Measurements from ENCODE around the gene MRPL24. TPM values are rescaled to one million over a fixed set of nuclear protein-coding genes. Genes with fewer than 3 reads are reported as not detected.

MRPL24 gene
- total and polyA plus RNA-seq, 2 of the 13 experiments (the other 11 are each of a cell fraction or from before 2014, with no cell fraction given) = 38.1 to 42.9 TPM

DNA sequence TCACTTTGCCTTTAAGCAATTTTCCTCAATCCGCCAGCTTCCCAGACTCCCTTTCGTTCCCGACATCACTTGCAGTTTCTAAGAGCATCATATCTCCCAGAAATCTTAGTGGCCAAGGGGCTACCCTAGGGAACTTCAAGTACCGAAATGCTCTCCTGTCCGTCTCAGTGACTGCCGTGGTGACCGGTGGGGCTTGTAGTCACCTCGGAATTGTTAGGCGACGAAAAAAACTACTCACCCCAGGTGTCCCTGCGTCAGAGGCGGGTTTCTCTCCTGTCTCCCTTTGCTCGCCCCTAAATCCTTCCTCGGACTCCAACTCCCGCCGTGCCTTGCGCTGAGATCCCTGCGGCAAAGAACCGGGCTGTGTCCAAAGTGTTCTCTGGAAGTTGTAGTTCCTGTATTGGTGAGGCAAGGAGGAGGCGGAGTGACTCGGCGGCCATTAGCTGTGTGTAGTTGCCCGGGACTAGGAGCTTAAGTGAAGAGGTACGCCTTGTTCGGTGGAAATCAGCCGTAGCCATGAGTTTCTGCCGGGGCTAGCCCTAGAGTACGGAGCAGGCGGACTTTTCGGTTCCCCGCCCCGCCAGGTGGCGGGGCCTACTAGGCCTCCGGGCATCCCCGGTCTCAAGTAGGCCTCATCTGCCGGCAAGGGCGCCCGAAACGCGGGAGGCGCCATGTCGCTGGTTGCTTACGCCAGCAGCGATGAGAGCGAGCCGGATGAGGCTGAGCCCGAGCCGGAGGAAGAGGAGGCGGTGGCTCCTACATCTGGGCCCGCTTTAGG lies 26.4 kb upstream of the MRPL24 start, which contains the start of gene PRCC (continued):
- TF ChIP-seq, protein P1, sequence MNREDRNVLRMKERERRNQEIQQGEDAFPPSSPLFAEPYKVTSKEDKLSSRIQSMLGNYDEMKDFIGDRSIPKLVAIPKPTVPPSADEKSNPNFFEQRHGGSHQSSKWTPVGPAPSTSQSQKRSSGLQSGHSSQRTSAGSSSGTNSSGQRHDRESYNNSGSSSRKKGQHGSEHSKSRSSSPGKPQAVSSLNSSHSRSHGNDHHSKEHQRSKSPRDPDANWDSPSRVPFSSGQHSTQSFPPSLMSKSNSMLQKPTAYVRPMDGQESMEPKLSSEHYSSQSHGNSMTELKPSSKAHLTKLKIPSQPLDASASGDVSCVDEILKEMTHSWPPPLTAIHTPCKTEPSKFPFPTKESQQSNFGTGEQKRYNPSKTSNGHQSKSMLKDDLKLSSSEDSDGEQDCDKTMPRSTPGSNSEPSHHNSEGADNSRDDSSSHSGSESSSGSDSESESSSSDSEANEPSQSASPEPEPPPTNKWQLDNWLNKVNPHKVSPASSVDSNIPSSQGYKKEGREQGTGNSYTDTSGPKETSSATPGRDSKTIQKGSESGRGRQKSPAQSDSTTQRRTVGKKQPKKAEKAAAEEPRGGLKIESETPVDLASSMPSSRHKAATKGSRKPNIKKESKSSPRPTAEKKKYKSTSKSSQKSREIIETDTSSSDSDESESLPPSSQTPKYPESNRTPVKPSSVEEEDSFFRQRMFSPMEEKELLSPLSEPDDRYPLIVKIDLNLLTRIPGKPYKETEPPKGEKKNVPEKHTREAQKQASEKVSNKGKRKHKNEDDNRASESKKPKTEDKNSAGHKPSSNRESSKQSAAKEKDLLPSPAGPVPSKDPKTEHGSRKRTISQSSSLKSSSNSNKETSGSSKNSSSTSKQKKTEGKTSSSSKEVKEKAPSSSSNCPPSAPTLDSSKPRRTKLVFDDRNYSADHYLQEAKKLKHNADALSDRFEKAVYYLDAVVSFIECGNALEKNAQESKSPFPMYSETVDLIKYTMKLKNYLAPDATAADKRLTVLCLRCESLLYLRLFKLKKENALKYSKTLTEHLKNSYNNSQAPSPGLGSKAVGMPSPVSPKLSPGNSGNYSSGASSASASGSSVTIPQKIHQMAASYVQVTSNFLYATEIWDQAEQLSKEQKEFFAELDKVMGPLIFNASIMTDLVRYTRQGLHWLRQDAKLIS (CRISPR knock-in tag; IDR thresholded peaks at IDR 0.05) = no peak
- no peak for TF ChIP-seq ZBTB20 (CRISPR knock-in tag; IDR thresholded peaks at IDR 0.05; ENCODE audit: borderline replicate concordance, low read depth)
- TF ChIP-seq, protein P2, sequence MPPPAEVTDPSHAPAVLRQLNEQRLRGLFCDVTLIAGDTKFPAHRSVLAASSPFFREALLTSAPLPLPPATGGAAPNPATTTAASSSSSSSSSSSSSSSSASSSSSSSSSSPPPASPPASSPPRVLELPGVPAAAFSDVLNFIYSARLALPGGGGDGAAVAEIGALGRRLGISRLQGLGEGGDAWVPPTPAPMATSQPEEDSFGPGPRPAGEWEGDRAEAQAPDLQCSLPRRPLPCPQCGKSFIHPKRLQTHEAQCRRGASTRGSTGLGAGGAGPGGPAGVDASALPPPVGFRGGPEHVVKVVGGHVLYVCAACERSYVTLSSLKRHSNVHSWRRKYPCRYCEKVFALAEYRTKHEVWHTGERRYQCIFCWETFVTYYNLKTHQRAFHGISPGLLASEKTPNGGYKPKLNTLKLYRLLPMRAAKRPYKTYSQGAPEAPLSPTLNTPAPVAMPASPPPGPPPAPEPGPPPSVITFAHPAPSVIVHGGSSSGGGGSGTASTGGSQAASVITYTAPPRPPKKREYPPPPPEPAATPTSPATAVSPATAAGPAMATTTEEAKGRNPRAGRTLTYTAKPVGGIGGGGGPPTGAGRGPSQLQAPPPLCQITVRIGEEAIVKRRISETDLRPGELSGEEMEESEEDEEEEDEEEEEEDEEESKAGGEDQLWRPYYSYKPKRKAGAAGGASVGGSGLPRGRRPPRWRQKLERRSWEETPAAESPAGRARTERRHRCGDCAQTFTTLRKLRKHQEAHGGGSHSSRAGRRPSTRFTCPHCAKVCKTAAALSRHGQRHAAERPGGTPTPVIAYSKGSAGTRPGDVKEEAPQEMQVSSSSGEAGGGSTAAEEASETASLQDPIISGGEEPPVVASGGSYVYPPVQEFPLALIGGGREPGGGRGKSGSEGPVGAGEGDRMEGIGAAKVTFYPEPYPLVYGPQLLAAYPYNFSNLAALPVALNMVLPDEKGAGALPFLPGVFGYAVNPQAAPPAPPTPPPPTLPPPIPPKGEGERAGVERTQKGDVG (CRISPR knock-in tag; IDR thresholded peaks at IDR 0.05; ENCODE audit: borderline replicate concordance) = no peak
- TF ChIP-seq, protein P3, sequence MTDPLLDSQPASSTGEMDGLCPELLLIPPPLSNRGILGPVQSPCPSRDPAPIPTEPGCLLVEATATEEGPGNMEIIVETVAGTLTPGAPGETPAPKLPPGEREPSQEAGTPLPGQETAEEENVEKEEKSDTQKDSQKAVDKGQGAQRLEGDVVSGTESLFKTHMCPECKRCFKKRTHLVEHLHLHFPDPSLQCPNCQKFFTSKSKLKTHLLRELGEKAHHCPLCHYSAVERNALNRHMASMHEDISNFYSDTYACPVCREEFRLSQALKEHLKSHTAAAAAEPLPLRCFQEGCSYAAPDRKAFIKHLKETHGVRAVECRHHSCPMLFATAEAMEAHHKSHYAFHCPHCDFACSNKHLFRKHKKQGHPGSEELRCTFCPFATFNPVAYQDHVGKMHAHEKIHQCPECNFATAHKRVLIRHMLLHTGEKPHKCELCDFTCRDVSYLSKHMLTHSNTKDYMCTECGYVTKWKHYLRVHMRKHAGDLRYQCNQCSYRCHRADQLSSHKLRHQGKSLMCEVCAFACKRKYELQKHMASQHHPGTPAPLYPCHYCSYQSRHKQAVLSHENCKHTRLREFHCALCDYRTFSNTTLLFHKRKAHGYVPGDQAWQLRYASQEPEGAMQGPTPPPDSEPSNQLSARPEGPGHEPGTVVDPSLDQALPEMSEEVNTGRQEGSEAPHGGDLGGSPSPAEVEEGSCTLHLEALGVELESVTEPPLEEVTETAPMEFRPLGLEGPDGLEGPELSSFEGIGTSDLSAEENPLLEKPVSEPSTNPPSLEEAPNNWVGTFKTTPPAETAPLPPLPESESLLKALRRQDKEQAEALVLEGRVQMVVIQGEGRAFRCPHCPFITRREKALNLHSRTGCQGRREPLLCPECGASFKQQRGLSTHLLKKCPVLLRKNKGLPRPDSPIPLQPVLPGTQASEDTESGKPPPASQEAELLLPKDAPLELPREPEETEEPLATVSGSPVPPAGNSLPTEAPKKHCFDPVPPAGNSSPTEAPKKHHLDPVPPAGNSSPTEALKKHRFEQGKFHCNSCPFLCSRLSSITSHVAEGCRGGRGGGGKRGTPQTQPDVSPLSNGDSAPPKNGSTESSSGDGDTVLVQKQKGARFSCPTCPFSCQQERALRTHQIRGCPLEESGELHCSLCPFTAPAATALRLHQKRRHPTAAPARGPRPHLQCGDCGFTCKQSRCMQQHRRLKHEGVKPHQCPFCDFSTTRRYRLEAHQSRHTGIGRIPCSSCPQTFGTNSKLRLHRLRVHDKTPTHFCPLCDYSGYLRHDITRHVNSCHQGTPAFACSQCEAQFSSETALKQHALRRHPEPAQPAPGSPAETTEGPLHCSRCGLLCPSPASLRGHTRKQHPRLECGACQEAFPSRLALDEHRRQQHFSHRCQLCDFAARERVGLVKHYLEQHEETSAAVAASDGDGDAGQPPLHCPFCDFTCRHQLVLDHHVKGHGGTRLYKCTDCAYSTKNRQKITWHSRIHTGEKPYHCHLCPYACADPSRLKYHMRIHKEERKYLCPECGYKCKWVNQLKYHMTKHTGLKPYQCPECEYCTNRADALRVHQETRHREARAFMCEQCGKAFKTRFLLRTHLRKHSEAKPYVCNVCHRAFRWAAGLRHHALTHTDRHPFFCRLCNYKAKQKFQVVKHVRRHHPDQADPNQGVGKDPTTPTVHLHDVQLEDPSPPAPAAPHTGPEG (CRISPR knock-in tag; IDR thresholded peaks at IDR 0.05) = no peak
- TF ChIP-seq TP53 (CRISPR knock-in tag; conservative IDR thresholded peaks at IDR 0.05) = no peak
- TF ChIP-seq, protein P4, sequence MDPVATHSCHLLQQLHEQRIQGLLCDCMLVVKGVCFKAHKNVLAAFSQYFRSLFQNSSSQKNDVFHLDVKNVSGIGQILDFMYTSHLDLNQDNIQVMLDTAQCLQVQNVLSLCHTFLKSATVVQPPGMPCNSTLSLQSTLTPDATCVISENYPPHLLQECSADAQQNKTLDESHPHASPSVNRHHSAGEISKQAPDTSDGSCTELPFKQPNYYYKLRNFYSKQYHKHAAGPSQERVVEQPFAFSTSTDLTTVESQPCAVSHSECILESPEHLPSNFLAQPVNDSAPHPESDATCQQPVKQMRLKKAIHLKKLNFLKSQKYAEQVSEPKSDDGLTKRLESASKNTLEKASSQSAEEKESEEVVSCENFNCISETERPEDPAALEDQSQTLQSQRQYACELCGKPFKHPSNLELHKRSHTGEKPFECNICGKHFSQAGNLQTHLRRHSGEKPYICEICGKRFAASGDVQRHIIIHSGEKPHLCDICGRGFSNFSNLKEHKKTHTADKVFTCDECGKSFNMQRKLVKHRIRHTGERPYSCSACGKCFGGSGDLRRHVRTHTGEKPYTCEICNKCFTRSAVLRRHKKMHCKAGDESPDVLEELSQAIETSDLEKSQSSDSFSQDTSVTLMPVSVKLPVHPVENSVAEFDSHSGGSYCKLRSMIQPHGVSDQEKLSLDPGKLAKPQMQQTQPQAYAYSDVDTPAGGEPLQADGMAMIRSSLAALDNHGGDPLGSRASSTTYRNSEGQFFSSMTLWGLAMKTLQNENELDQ (CRISPR knock-in tag; IDR thresholded peaks at IDR 0.05; ENCODE audit: borderline replicate concordance) = no peak
- TF ChIP-seq ZNF75D (CRISPR knock-in tag; IDR thresholded peaks at IDR 0.05; ENCODE audit: borderline replicate concordance) = no peak
- no peak for TF ChIP-seq WIZ (CRISPR knock-in tag; IDR thresholded peaks at IDR 0.05)
- no peak; the same call in 1 of the 2 replicates for TF ChIP-seq ZNF263 (CRISPR knock-in tag; IDR thresholded peaks at IDR 0.05)
- TF ChIP-seq, protein P5, sequence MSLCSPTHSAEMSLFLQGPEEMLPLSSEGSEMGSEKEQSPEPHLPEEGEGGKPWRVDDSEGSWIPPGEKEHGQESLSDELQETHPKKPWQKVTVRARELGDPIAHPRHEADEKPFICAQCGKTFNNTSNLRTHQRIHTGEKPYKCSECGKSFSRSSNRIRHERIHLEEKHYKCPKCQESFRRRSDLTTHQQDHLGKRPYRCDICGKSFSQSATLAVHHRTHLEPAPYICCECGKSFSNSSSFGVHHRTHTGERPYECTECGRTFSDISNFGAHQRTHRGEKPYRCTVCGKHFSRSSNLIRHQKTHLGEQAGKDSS (CRISPR knock-in tag; IDR thresholded peaks at IDR 0.05; ENCODE audit: borderline replicate concordance, low read depth) = no peak

Measured in HepG2 (cell line).